ENCODE results near the gene OSBPL7.

The OSBPL7 gene

DNA sequence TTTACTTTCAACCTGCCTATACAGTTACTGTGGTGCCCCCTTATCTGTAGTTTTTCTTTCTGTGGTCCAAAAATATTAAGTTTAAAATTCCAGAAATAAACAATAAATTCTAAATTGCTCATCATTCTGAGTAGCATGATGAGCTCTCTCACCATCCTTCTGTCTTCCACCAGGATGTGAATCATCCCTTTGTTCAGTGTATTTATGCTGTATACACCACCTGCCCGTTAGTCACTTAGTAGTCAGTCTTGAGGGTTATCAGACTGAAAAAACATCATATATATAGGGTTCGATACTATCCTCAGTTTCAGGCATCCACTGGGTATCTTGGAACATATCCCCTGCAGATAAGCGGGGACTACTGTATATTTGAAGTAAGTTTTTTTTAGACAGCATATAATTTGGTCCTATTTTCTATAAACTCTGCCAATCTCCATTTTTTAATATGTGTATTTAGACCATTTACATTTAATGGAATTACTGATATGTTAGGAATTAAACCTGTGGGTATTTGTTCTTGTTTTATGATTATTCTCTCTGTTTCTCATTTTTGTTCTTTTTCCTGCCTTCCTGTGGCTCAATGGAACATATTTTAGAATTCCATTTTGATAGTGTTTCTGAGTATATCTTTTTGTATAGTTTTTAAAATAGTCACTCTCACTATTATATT is 57.5 kb downstream of the OSBPL7 start:
- no peak for DNase-seq (ENCODE audit: low read depth)

- no peak for DNase-seq (ENCODE audit: low read depth)
Observed at GRCh38 chr17:47762728-47763127, 58.9 kb downstream of the OSBPL7 start.

DNA sequence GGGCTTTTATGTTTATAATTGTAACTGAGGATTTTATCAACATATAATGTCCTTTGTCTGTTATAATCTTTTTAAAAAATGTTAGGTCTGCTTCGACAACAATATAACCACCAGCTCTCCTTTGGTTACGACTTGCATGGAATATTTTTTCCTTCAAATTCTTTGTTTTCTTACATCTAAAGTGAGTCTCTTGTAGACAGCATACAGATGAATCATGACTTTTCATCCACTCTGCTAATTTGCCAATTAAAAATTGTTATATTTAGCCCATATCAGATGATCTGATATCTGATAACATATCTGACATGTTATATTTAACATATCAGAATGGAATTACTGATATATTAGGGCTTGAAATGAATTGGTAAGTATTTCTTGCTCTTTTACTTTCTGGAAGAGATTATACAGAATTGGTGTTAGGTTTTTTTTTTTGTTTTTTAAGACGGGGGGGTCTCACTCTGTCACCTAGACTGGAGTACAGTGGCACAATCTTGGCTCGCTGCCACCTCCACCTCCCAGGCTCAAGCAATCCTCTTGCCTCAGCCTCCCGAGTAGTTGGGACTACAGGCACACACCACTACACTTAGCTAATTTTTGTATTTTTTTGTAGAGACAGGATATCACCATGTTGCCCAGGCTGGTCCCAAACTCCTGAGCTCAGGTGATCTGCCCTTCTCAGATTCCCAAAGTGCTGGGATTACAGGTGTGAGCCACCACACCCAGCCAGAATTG is 61.0 kb downstream of the OSBPL7 start:
- no peak for DNase-seq (ENCODE audit: low read depth)

DNA sequence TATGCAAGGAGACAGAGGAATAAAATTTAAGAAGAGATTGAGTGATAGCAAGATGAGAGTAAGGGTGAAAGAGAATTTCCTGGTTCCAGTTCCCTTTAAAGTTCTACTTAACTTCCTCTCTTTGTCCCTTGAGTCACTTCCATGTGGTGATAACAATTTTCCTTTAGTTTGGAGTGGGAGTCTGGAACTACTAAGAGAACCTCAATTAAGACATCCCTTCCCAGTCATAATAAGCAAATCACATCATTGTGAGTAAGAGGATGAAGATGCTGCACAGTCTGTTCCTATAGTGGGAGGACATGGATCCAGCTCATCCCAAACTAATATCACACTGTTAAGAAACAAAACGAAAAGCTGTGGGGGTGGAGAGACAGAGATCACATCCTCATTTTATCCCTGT is 64.2 kb downstream of the OSBPL7 start:
- no peak for DNase-seq (ENCODE audit: low read depth)

Data from stimulated activated CD8-positive, alpha-beta memory T cell treated with anti-CD3 and anti-CD28 coated beads, Interleukin-12 subunit alpha, Interleukin-12 subunit beta, amount 100 ng/mL, for 4 hours (primary cell).